ENCODE results near the gene NCAPG.
A peak's percentile ranks its signal among the peaks of the same experiment; 100 is the strongest.

NCAPG gene

GRCh38 chr4:17884511-17884910 is 73.7 kb downstream of the NCAPG start:
- no peak for FAIRE-seq

GRCh38 chr4:17889692-17890091 is 78.9 kb downstream of the NCAPG start:
- no peak for FAIRE-seq

- peak; percentile 41 for FAIRE-seq
Observed at GRCh38 chr4:17894421-17894820, 83.6 kb downstream of the NCAPG start.
